T47D (cell line): ENCODE measurements around the gene TFAP2A.

Source experiments
- DNase-seq, 2 experiments: peaks; one replicate each; pipeline versions ENCODE4 v3.0.0 to v3.0.0-alpha.2; 2011 to 2012; ENCODE audit warnings: low read depth in 1 of 2, low spot score in 1 of 2
- JUND ChIP-seq: IDR thresholded peaks from 2 replicates; pipeline ENCODE4 v1.6.1; 2012; ENCODE audit warnings: low read depth
- in situ Hi-C: cut with HindIII; loops from 2 replicates; pipeline ENCODE4 v1.10.0; 2016; ENCODE audit warnings: low sequenced_read_pairs, low pct_unique_long_range_greater_than_20kb

TFAP2A gene

GRCh38 chr6:10407018-10407673 lies 7.7 kb downstream of the TFAP2A start:
- DNase-seq: peak in 1 of 2 experiments; percentile 38
- no peak for TF ChIP-seq JUND
- in situ Hi-C loops: no loop called here

GRCh38 chr6:10406556-10406955 lies 8.3 kb downstream of the TFAP2A start:
- peak in 1 of 2 experiments; percentile 45 for DNase-seq
- TF ChIP-seq JUND: no peak
- in situ Hi-C loops: no loop called here

GRCh38 chr6:10405513-10405900 lies 9.4 kb downstream of the TFAP2A start:
- no peak for DNase-seq
- in situ Hi-C loops: no loop called here
- no peak for TF ChIP-seq JUND

- in situ Hi-C loops: no loop called here
- peak in 1 of 2 experiments; percentile 43 for DNase-seq
- TF ChIP-seq JUND: no peak
Measured at GRCh38 chr6:10404799-10405512, 9.9 kb downstream of the TFAP2A start.

GRCh38 chr6:10404107-10404798 lies 10.6 kb downstream of the TFAP2A start:
- no peak; the same call in 1 of the 2 replicates for TF ChIP-seq JUND
- in situ Hi-C loops: no loop called here

GRCh38 chr6:10403385-10404106 lies 11.3 kb downstream of the TFAP2A start:
- DNase-seq: peak in 1 of 2 experiments; percentile 65
- in situ Hi-C loops: no loop called here
- 0 out of 2 replicates have a peak, but pooled peaks have one; percentile 39 for TF ChIP-seq JUND

More at GRCh38 chr6:10404107-10404798, 10.6 kb downstream of the TFAP2A start:
- peak; percentile 78 to 99 for DNase-seq

GRCh38 chr6:10402648-10403311 lies 12.1 kb downstream of the TFAP2A start:
- in situ Hi-C loops: no loop called here
- no peak for TF ChIP-seq JUND
- DNase-seq: no peak

GRCh38 chr6:10401632-10402223 lies 13.1 kb downstream of the TFAP2A start:
- in situ Hi-C loops: no loop called here
- TF ChIP-seq JUND: no peak
- DNase-seq: no peak

GRCh38 chr6:10401004-10401536 lies 13.8 kb downstream of the TFAP2A start:
- TF ChIP-seq JUND: no peak
- in situ Hi-C loops: no loop called here
- DNase-seq: no peak

GRCh38 chr6:10400330-10400729 lies 14.5 kb downstream of the TFAP2A start:
- in situ Hi-C loops: no loop called here
- DNase-seq: peak in 1 of 2 experiments; percentile 75
- TF ChIP-seq JUND: no peak

- in situ Hi-C loops: no loop called here
- no peak for TF ChIP-seq JUND
- DNase-seq: no peak
Measured at GRCh38 chr6:10399451-10399850, 15.4 kb downstream of the TFAP2A start.
